GM12872 (cell line): ENCODE measurements around the gene TET1.

Experiments used
- TF ChIP-seq, protein P1 (sequence below): IDR thresholded peaks from 3 replicates; pipeline ENCODE4 v1.5.1; 2011; ENCODE audit warnings: low read depth, mild to moderate bottlenecking, low read length, moderate library complexity; ENCODE audit not compliant: insufficient read depth

Gene TET1

DNA sequence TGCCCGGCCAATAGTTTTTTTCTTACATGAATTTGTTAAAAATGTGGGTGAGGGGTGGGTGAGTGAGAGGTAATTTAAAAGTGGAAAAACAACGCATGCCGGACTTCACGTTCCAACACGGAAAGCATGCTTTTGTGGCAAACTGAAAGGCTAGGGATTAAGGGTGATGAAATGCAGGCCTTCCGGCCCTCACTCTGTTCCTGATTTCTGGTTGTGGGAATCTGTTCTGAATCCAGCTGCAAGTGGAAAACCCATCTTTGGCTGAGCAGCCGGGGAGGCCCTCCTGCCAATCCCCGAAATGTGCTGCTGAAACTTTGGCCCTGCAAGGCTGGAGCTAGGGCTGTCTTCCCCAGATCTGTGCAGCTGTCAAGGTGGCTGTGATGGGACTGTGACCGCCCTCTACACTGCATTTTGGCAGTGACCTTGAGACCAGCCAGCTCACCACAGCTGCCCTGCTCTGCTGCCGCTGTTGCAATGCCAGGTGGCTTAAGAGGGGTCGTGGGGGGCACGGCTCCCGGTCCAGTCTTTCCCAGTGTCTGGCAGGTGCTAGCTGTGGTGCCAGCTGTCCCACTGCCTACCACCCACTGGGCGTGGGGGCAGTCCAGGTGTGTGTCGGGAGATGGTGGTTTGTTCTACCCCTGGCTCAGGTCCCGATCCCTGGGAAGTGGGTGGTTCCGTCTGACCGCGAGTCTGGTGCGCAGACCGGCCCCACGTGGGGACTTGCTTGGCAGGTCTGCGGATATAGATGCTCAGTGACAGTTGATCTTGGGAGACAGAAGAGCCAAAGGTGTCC is 39.0 kb downstream of the TET1 start:
- TF ChIP-seq, protein P1, sequence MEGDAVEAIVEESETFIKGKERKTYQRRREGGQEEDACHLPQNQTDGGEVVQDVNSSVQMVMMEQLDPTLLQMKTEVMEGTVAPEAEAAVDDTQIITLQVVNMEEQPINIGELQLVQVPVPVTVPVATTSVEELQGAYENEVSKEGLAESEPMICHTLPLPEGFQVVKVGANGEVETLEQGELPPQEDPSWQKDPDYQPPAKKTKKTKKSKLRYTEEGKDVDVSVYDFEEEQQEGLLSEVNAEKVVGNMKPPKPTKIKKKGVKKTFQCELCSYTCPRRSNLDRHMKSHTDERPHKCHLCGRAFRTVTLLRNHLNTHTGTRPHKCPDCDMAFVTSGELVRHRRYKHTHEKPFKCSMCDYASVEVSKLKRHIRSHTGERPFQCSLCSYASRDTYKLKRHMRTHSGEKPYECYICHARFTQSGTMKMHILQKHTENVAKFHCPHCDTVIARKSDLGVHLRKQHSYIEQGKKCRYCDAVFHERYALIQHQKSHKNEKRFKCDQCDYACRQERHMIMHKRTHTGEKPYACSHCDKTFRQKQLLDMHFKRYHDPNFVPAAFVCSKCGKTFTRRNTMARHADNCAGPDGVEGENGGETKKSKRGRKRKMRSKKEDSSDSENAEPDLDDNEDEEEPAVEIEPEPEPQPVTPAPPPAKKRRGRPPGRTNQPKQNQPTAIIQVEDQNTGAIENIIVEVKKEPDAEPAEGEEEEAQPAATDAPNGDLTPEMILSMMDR = no peak

DNA sequence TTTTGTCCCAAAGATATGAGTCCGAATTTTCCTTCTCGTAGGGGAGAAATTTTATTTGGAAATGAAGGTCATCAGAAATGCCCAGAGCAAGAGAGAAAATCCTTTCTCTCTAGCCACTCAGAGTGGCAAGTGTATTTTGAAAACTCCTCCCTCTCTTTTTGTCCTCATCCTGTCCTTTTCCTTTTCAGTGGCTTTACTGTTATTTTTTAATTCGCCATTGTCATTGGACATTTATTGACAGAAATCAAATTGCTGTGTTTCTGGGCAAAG is 39.6 kb downstream of the TET1 start:
- TF ChIP-seq, protein P1 = no peak

DNA sequence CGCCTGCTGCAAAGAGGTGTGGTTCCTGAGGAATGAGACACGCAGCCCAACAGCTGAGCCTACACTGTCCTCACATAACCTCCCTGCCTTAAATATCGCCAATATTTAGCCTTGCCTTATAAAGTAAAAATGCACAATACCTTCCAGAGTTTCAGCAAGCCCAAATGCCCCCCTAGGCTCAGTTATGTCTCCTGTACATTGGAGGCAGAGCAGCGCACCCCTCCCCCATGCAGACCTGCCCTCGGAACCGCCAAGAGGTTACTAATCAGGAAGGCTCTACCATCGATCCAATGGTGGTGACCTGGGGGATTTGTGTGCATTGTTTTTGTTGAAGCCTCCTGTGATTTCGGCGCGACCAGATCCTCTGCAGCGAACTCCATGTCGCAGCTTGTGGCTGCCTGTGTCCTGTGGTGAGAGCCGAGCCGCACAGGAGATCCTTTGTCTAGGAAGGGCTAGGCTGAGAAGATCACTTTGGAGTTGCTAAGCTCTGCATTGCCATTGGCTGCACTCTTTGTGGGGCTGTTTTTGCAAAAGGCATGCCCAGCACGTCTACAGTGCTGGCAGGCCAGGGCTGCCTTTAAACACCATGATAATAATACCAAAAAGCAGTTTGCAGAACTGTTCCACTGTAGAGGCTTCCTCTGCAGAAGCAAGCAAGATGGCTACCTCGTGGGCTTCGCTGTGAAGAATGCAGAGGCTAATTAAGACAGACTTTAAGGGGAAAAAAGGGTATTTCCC is 40.1 kb downstream of the TET1 start:
- TF ChIP-seq, protein P1 = no peak

DNA sequence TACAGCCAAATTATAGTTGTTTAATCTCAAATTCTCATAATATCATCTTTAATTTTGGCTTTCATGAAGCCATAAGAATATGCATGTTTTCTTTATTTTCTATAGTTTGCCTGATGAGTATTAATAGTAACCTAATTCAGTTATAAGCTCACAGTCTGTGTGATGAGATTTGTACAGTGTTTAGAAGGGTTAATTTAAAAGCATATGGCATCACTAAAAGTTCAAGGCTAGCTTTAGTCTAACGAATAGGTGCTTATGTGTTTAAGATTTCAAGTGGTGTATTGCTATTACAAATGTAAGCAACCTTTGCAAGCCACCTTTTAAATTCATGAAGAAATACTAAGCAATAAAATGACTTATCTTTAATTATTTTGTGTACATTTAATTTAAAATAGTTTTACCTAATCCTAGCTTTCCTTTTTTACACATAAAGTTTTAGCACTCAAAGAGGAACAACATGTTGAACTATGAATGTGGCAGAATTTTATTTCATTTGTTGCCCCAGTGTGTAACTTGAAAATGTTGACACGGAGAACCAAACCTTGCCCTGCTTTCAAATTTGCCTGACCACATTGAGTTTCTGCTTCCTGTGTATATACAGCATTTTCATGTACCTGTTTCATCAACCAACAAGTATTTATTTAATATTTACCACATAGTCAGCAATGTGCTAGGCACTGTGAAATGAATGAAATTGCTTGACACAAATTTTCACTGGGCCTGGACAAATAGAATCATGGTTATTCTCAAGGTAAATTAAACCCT is 41.5 kb downstream of the TET1 start:
- TF ChIP-seq, protein P1 = no peak

DNA sequence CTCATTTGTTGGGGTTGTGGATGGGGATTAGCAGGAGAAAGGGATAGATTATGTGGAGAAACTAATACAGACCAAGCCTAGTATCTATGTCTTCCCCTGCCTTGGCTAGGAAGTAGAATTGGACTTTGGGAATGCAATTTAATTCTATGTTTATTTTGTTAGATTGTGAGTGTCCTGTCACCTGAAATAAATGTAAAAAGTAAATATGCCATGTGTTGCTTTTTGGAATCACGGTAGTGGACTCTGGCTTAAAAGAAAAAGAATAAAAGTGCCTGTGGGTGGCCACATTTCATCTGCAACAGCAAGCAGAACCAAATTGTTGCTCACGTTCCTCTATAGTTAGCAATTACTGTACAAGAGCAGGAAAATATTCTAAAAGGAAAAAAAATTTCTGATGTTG is 42.3 kb downstream of the TET1 start:
- TF ChIP-seq, protein P1 = no peak

DNA sequence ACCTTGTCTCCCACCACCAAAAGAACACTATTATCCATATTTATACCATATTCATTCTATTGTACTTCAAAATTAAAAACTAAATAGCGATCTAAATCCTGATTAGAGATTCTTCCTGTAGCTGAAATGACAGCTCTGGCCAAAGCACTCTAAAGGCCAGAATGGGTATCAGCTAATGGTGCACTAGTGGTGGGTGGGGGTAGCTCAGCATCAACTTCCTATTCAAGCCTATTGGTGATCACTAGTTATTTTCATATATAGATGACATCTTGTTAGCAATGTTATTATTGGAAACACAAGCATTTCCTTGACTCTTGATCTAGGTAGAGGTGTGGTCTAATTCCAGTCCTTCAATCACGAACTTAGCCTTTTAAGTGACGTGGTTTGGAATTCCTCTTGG is 43.6 kb downstream of the TET1 start:
- TF ChIP-seq, protein P1 = no peak

DNA sequence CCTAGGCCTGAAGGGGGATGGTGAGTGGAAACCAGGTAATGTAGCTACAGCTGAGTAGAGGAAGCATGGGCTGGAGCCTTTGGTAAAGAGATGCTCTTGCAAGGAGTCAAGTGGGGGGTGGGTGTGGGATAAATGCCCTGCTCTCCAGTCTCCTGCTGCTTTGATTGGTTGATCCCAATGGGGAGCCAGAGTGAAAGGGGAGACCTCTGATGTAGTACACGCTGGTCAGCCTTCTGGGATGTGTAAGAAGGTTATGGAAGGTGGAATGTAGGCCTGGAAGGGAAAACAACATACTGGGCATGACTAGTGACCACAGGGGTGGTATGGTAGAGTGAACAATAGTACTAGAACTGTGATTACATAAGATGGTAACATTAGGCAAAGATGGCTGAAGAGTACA is 44.3 kb downstream of the TET1 start:
- TF ChIP-seq, protein P1 = no peak
